OCI-LY1 (cell line): ENCODE measurements around the gene CXCL17.

Experiments
- H2AFZ ChIP-seq: fragments of 200-600 bp; sonication (generic), shearing (Covaris generic); 2 replicates; pipeline ENCODE4 v1.6.0; 2014; ENCODE audit warnings: antibody characterized with exemption, mild to moderate bottlenecking, low read length
- H3F3A ChIP-seq: fragments of 200-600 bp; sonication (generic), shearing (Covaris generic); 2 replicates; pipeline ENCODE4 v1.6.0; 2014; ENCODE audit warnings: mild to moderate bottlenecking, antibody characterized with exemption, low read length, moderate library complexity; ENCODE audit not compliant: insufficient read depth
- H3K27ac ChIP-seq: fragments of 200-600 bp; sonication (generic); 2 replicates; pipeline ENCODE4 v1.5.1; 2014; ENCODE audit warnings: low read length, mixed run types, mild to moderate bottlenecking, low read depth; ENCODE audit not compliant: poor library complexity, severe bottlenecking
- H3K27me3 ChIP-seq: fragments of 200-600 bp; sonication (generic); 2 replicates; pipeline ENCODE4 v1.6.0; 2014; ENCODE audit warnings: antibody characterized with exemption, mild to moderate bottlenecking, low read length, moderate library complexity; ENCODE audit not compliant: insufficient read depth
- H3K36me3 ChIP-seq: fragments of 200-600 bp; sonication (generic); 2 replicates; pipeline ENCODE4 v1.6.1; 2014; ENCODE audit warnings: mild to moderate bottlenecking, antibody characterized with exemption, low read length, moderate library complexity, mixed read lengths; ENCODE audit not compliant: insufficient read depth
- H3K4me1 ChIP-seq: fragments of 200-600 bp; sonication (generic); 2 replicates; pipeline ENCODE4 v1.5.1; 2014; ENCODE audit warnings: mild to moderate bottlenecking, low read length, moderate library complexity; ENCODE audit not compliant: insufficient read depth, severe bottlenecking
- H3K4me2 ChIP-seq: fragments of 200-600 bp; sonication (generic), shearing (Covaris generic); 2 replicates; pipeline ENCODE4 v1.6.1; 2014; ENCODE audit warnings: low read length
- H3K4me3 ChIP-seq: fragments of 200-600 bp; sonication (generic); 2 replicates; pipeline ENCODE4 v1.5.1; 2014; ENCODE audit warnings: low read length, low read depth, mild to moderate bottlenecking, mixed read lengths; ENCODE audit not compliant: poor library complexity, severe bottlenecking
- H3K79me2 ChIP-seq: fragments of 200-600 bp; shearing (Covaris generic); 2 replicates; pipeline ENCODE4 v1.6.1; 2016; ENCODE audit warnings: mixed run types, low read length, mixed read lengths; ENCODE audit not compliant: insufficient read depth
- H3K9ac ChIP-seq: fragments of 200-600 bp; sonication (generic), shearing (Covaris generic); 2 replicates; pipeline ENCODE4 v1.6.1; 2014; ENCODE audit warnings: mild to moderate bottlenecking, low read length, mixed read lengths
- H3K9me2 ChIP-seq: fragments of 200-600 bp; sonication (generic), shearing (Covaris generic); 2 replicates; pipeline ENCODE4 v1.6.1; 2014; ENCODE audit warnings: low read depth, mild to moderate bottlenecking, low read length, mixed read lengths
- H3K9me3 ChIP-seq: fragments of 200-600 bp; shearing (Covaris generic); 2 replicates; pipeline ENCODE4 v1.6.1; 2014; ENCODE audit warnings: low read length, mixed read lengths
- H4K20me1 ChIP-seq: fragments of 200-600 bp; sonication (generic), shearing (Covaris generic); 2 replicates; pipeline ENCODE4 v1.6.0; 2016; ENCODE audit warnings: mild to moderate bottlenecking, low read length; ENCODE audit not compliant: insufficient read depth
- EZH2 ChIP-seq: fragments of 200-600 bp; sonication (generic), shearing (Covaris generic); IDR thresholded peaks from 2 replicates; pipeline ENCODE4 v1.8.0; 2017; ENCODE audit warnings: borderline replicate concordance, mixed run types, mild to moderate bottlenecking, antibody characterized with exemption, low read length, moderate library complexity, mixed read lengths
- TF ChIP-seq, protein P1 (sequence below): fragments of 200-600 bp; sonication (generic), shearing (Covaris generic); IDR thresholded peaks from 2 replicates; pipeline ENCODE4 v1.5.1; 2017; ENCODE audit warnings: mild to moderate bottlenecking, antibody characterized with exemption, low read length, moderate library complexity, mixed read lengths

Gene CXCL17

DNA sequence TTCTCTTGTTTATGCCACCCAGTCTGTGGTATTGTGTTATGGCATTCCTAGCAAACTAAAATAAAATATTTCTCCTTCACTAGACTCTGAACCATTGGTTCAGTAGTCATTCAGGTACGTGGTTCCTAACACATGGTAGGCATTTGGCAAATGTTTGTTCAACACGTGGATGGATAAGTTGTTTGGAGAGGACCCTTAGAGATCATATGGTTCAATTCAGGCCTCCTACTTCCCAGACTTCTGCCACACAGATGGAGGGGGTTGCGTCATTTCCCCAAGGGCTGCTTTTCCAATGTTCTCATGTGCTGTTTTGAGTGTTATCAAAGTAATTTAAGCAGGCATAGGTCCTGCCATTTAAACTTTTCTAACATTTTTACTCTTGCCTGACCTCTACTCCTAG is 6.7 kb downstream of the CXCL17 start:
- Histone ChIP-seq H3K27ac (no peak overlapping the region), H3K27me3 (no peaks in the 10 kb centered on the region), H3K4me3 (no peak overlapping the region), H3K9ac (no peak overlapping the region), H3K36me3 (no peaks in the 10 kb centered on the region), H3K9me2 (no peaks in the 10 kb centered on the region), H3F3A (no peaks in the 10 kb centered on the region), H3K9me3 (no peaks in the 10 kb centered on the region), H3K79me2 (no peaks in the 10 kb centered on the region), H4K20me1 (no peaks in the 10 kb centered on the region), H3K4me1 (no peaks in the 10 kb centered on the region), H2AFZ (no peak overlapping the region), H3K4me2 (no peak overlapping the region)
- TF ChIP-seq, protein P1, sequence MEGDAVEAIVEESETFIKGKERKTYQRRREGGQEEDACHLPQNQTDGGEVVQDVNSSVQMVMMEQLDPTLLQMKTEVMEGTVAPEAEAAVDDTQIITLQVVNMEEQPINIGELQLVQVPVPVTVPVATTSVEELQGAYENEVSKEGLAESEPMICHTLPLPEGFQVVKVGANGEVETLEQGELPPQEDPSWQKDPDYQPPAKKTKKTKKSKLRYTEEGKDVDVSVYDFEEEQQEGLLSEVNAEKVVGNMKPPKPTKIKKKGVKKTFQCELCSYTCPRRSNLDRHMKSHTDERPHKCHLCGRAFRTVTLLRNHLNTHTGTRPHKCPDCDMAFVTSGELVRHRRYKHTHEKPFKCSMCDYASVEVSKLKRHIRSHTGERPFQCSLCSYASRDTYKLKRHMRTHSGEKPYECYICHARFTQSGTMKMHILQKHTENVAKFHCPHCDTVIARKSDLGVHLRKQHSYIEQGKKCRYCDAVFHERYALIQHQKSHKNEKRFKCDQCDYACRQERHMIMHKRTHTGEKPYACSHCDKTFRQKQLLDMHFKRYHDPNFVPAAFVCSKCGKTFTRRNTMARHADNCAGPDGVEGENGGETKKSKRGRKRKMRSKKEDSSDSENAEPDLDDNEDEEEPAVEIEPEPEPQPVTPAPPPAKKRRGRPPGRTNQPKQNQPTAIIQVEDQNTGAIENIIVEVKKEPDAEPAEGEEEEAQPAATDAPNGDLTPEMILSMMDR = no peak
- TF ChIP-seq EZH2 = no peak

DNA sequence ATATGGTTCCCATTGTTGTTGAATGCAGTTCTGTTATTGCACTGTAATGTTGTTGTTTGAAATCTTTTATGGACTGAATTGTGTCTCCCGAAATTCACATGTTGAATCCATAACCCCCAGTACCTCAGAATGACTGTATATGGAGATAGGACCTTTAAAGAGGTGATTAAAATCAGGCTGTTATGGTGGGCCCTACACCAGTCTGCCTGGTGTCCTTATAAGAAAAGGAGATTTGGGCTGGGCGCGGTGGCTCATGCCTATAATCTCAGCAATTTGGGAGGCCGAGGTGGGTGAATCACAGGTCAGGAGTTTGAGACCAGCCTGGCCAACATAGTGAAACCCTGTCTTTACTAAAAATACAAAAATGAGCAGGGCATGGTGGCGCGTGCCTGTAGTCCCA is 7.4 kb downstream of the CXCL17 start:
- H3K27me3 ChIP-seq = no peaks in the 10 kb centered on the region
- no peaks in the 10 kb centered on the region for H3K4me1 ChIP-seq
- no peaks in the 10 kb centered on the region for H3K36me3 ChIP-seq
- no peaks in the 10 kb centered on the region for H3F3A ChIP-seq
- no peak for TF ChIP-seq EZH2
- TF ChIP-seq, protein P1 = no peak
- no peak overlapping the region for H2AFZ ChIP-seq
- H3K9me3 ChIP-seq = no peaks in the 10 kb centered on the region
- no peaks in the 10 kb centered on the region for H3K79me2 ChIP-seq
- H3K9me2 ChIP-seq = no peaks in the 10 kb centered on the region
- H3K9ac ChIP-seq = no peak overlapping the region
- no peak overlapping the region for H3K27ac ChIP-seq
- H4K20me1 ChIP-seq = no peaks in the 10 kb centered on the region
- H3K4me2 ChIP-seq = no peak overlapping the region
- no peak overlapping the region for H3K4me3 ChIP-seq

DNA sequence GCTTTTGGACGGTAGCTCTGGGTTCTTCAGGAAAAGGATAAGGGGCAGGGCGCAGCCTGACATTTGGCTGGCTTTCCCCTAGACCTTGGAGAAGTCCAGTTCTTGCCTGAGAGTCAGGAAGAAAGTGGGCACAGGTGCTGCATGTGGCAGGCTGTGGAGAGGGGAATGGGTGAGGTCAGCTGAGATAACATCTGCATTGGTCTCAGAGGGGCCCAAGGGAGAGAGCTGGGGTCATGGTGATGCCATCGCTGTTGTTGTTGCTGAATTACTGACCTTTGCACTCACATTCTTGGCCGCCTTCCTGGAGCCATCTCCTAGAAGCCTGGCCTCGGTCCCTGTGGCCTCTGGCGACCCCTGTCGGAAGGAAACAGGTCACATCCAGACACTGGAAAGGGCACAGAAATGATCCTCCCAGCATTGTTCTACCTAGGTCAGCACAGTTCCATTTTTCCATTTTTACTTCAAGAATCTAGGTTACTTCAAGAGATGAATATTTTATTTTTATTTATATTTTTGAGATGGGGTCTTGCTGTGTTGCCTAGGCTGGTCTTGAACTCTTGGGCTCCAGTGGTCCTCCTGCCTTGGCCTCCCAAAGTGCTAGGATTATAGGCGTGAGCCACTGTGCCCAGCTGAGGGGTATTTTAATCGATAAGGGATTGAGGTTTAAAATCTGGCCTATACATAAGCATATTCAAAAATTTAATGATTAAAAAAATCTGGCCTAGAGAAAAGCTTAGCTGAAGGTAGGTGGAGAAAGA is 9.1 kb downstream of the CXCL17 start:
- Histone ChIP-seq H4K20me1 (no peaks in the 10 kb centered on the region), H3K9ac (no peak overlapping the region), H3K4me3 (no peak overlapping the region), H3K9me3 (no peaks in the 10 kb centered on the region), H3K9me2 (no peaks in the 10 kb centered on the region), H3K36me3 (no peaks in the 10 kb centered on the region), H3K79me2 (no peaks in the 10 kb centered on the region), H2AFZ (no peak overlapping the region), H3K4me1 (no peaks in the 10 kb centered on the region), H3K27me3 (no peaks in the 10 kb centered on the region), H3K27ac (no peak overlapping the region), H3K4me2 (no peak overlapping the region), H3F3A (no peaks in the 10 kb centered on the region)
- no peak for TF ChIP-seq EZH2
- TF ChIP-seq, protein P1 = peak; percentile 94
